ENCODE results near the gene ETFRF1. TPM values are rescaled to one million over a fixed set of nuclear protein-coding genes. Genes with fewer than 3 reads are reported as not detected.
A peak's percentile ranks its signal among the peaks of the same experiment; 100 is the strongest.

ETFRF1 gene, protein sequence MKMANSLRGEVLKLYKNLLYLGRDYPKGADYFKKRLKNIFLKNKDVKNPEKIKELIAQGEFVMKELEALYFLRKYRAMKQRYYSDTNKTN
- total RNA-seq, result 15.1 TPM

DNA sequence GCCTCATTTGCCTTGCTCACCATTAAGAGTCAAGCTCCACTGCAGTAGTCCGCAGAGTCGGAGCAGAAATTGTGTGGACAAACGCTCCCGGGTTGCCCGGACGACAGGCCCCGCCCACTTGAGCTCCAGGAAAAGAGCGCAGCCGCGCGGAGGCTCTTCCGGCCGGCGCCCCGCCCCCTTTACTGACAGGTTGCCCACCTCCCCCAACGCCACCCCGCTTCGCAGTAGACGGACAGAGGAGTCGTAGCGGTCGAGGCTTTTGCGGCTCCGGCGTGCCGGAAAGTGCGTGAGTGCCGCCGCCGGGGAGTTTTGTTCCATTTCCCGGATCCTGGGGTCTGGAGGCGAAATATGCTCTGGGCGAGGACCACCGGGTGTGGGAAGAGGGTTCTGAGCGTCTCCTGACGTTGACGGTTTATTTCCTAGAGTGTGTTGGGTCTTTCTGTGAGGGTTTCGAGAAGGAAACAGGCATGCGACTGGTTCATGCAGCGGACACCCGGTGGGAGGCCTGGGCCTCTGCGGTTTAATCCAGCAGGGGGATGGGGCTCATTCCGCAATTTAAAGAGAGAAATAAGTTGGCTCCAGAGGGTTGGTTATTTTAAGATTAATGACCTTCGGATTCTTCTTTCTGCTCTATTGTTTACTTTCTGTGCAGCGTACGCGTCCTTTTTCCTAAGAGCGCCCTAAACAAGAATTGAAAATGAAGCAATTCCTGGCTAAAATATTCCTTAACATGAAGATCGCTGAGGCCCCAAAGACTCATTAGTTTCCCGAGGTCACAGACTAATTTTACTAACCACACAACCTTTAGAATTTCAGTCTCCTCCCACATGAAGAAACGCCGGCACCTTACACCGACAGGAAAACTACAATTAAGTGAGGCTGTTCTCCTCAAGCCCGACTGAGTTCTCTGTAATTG lies at the start of gene ETFRF1, which contains the start of gene DNAI7:
Gene ETFRF1 (plus strand): TSS at position 182 of the 916 bp plus-strand sequence. CDS start 8,720 bp downstream, outside the sequence.
Gene DNAI7 (minus strand): TSS at position 105 of the 916 bp plus-strand sequence. CDS start 82 bp downstream, at position 23.
- H3K4me3 ChIP-seq (ENCODE audit: low read length in 3 of 3), result peak within 1 kb of the TSS; percentile 90 to 95 (median 90)
- H3K27me3 ChIP-seq (ENCODE audit: control insufficient read depth in 3 of 3, insufficient read depth in 3 of 3, low read length in 3 of 3), result no peaks in the 10 kb centered on the region
- H3K27ac ChIP-seq (ENCODE audit: low read depth, low read length), result peak within 1 kb of the TSS; percentile 95
- H3K9ac ChIP-seq (ENCODE audit: low read depth in 1 of 3, low read length in 3 of 3), result peak within 1 kb of the TSS; percentile 99
- peaks cover 5 to 24% (median 11%) of the 10 kb centered on the region in 3 donors for H3K4me1 ChIP-seq (ENCODE audit: control insufficient read depth in 3 of 3, insufficient read depth in 3 of 3, low read length in 3 of 3)
- H3K9me3 ChIP-seq (ENCODE audit: control insufficient read depth in 3 of 3, low read length in 3 of 3), result no peaks in the 10 kb centered on the region
- H3K36me3 ChIP-seq (ENCODE audit: control insufficient read depth in 3 of 3, insufficient read depth in 3 of 3, low read length in 3 of 3), result no peaks in the 10 kb centered on the region

DNA sequence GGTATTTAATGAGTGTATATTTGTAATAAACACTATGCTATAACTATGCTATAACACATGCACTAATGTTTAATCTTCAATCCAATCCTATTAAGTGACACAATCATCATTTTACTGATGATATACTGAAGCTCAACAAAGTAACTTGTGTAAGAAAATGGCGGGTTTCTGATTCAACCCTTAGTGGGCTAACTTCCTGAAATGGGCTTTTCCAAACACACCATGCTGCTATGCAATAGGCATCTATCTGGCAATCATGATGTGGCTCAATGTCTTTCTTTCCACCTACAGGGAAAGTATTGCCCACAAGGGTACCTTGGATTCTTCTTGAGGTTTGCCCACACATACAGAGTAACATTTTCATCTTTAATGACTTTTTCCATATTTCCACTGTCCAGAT lies 48.4 kb upstream of the ETFRF1 start:
- no peaks in the 10 kb centered on the region for H3K9me3 ChIP-seq (ENCODE audit: control insufficient read depth in 3 of 3, low read length in 3 of 3)
- H3K27ac ChIP-seq (ENCODE audit: low read depth, low read length), result no peak overlapping the region
- H3K27me3 ChIP-seq (ENCODE audit: control insufficient read depth in 3 of 3, insufficient read depth in 3 of 3, low read length in 3 of 3), result no peaks in the 10 kb centered on the region
- no peaks in the 10 kb centered on the region for H3K36me3 ChIP-seq (ENCODE audit: control insufficient read depth in 3 of 3, insufficient read depth in 3 of 3, low read length in 3 of 3)
- no peak overlapping the region for H3K4me3 ChIP-seq (ENCODE audit: low read length in 3 of 3)
- H3K4me1 ChIP-seq (ENCODE audit: control insufficient read depth in 3 of 3, insufficient read depth in 3 of 3, low read length in 3 of 3), result peaks cover 0 to 2% (median 0%) of the 10 kb centered on the region in 3 donors
- H3K9ac ChIP-seq (ENCODE audit: low read depth in 1 of 3, low read length in 3 of 3), result no peak overlapping the region

DNA sequence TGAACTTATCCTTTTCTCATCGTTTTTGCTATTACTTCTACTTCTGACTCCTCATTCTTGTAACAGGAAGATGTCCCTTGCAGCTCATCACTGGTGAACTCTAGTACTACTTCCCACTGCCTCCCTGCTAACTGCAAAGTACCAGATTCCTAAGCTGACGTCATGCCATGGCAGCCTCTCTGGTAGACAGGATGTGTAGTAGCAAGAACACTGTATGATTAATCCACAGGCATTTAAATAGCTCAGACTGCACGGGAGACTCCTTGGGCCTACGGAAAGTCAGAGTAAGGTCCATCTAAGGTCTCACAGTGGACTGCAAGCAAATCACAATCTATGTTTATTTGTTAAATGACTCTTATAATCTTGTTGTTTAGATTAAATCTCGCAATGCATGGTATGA lies 43.6 kb upstream of the ETFRF1 start:
- Histone ChIP-seq H3K27me3 (ENCODE audit: control insufficient read depth in 3 of 3, insufficient read depth in 3 of 3, low read length in 3 of 3) (no peaks in the 10 kb centered on the region), H3K27ac (ENCODE audit: low read depth, low read length) (no peak overlapping the region), H3K9me3 (ENCODE audit: control insufficient read depth in 3 of 3, low read length in 3 of 3) (no peaks in the 10 kb centered on the region), H3K9ac (ENCODE audit: low read depth in 1 of 3, low read length in 3 of 3) (no peak overlapping the region), H3K4me1 (ENCODE audit: control insufficient read depth in 3 of 3, insufficient read depth in 3 of 3, low read length in 3 of 3) (peaks cover 0 to 2% (median 0%) of the 10 kb centered on the region in 3 donors), H3K4me3 (ENCODE audit: low read length in 3 of 3) (no peak overlapping the region), H3K36me3 (ENCODE audit: control insufficient read depth in 3 of 3, insufficient read depth in 3 of 3, low read length in 3 of 3) (no peaks in the 10 kb centered on the region)

DNA sequence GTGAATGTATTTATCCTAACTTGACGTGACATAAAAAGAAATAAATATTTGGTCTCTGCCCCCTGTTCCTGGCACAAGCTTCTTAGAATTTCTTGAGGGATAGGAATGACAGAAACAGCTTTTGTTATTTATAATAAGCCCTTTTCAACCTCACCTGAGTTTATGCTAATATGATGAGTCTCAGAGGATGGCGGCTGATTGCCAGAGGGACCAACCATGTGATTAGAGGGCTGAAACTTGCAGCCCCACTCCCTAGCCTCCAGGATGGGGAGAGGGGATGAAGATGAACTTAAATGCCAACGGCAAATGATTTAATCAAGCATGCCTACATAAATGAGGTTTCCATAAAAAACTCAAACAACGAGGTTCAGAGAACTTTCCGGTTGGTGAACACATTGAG lies 43.0 kb upstream of the ETFRF1 start:
- no peaks in the 10 kb centered on the region for H3K36me3 ChIP-seq (ENCODE audit: control insufficient read depth in 3 of 3, insufficient read depth in 3 of 3, low read length in 3 of 3)
- no peaks in the 10 kb centered on the region for H3K9me3 ChIP-seq (ENCODE audit: control insufficient read depth in 3 of 3, low read length in 3 of 3)
- no peak overlapping the region for H3K9ac ChIP-seq (ENCODE audit: low read depth in 1 of 3, low read length in 3 of 3)
- H3K4me1 ChIP-seq (ENCODE audit: control insufficient read depth in 3 of 3, insufficient read depth in 3 of 3, low read length in 3 of 3), result peaks cover 0 to 2% (median 0%) of the 10 kb centered on the region in 3 donors
- no peak overlapping the region for H3K4me3 ChIP-seq (ENCODE audit: low read length in 3 of 3)
- no peaks in the 10 kb centered on the region for H3K27me3 ChIP-seq (ENCODE audit: control insufficient read depth in 3 of 3, insufficient read depth in 3 of 3, low read length in 3 of 3)
- H3K27ac ChIP-seq (ENCODE audit: low read depth, low read length), result no peak overlapping the region

DNA sequence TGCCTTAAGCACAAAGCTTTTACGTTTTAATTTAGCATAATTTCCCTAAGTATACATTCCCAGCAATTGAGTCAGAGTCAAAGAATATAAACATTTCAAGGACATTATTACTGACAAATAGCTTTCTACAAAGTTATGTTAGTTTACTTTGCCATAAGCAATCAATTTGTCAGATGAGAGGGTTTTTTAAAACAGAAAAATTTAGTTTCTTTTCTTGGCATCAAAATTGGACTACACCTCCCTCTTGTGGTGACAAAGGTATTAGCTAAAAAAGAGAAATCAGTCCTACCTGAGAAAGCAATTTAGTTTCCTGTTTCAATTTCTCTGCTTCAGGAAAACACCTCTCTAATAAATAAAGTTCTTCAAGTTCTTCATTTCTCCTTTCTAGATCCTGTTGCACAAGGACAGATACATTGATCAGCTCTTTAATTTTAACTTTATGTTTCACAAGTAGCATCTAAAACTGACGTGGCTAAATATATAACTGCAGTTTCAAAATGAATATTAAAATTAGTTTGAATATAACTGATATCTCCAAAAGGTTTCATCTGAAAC lies 39.9 kb upstream of the ETFRF1 start:
- peaks cover 0 to 2% (median 0%) of the 10 kb centered on the region in 3 donors for H3K4me1 ChIP-seq (ENCODE audit: control insufficient read depth in 3 of 3, insufficient read depth in 3 of 3, low read length in 3 of 3)
- no peak overlapping the region for H3K9ac ChIP-seq (ENCODE audit: low read depth in 1 of 3, low read length in 3 of 3)
- no peak overlapping the region for H3K4me3 ChIP-seq (ENCODE audit: low read length in 3 of 3)
- no peaks in the 10 kb centered on the region for H3K36me3 ChIP-seq (ENCODE audit: control insufficient read depth in 3 of 3, insufficient read depth in 3 of 3, low read length in 3 of 3)
- H3K27ac ChIP-seq (ENCODE audit: low read depth, low read length), result no peak overlapping the region
- H3K27me3 ChIP-seq (ENCODE audit: control insufficient read depth in 3 of 3, insufficient read depth in 3 of 3, low read length in 3 of 3), result no peaks in the 10 kb centered on the region
- no peaks in the 10 kb centered on the region for H3K9me3 ChIP-seq (ENCODE audit: control insufficient read depth in 3 of 3, low read length in 3 of 3)

DNA sequence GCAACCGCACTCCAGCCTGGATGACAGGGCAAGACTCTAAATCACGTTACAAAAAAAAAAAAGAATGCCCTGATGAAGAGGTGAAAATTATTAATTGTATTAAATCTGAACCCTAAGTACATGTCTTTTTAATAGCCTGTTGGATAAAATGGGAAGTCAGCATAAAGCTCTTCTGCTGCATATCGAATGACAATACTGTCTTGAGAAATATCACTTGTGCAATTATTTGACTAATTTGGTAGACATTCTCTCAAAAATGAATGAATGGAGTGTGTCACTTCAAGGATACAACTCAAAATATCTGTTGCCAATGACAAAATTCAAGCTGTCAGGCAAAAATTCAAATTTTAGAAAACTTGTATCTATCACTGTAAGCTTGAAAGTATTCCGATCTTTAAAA lies 39.0 kb upstream of the ETFRF1 start:
- peaks cover 0 to 2% (median 0%) of the 10 kb centered on the region in 3 donors for H3K4me1 ChIP-seq (ENCODE audit: control insufficient read depth in 3 of 3, insufficient read depth in 3 of 3, low read length in 3 of 3)
- no peaks in the 10 kb centered on the region for H3K27me3 ChIP-seq (ENCODE audit: control insufficient read depth in 3 of 3, insufficient read depth in 3 of 3, low read length in 3 of 3)
- H3K9me3 ChIP-seq (ENCODE audit: control insufficient read depth in 3 of 3, low read length in 3 of 3), result no peaks in the 10 kb centered on the region
- no peak overlapping the region for H3K27ac ChIP-seq (ENCODE audit: low read depth, low read length)
- H3K36me3 ChIP-seq (ENCODE audit: control insufficient read depth in 3 of 3, insufficient read depth in 3 of 3, low read length in 3 of 3), result no peaks in the 10 kb centered on the region
- H3K9ac ChIP-seq (ENCODE audit: low read depth in 1 of 3, low read length in 3 of 3), result no peak overlapping the region
- no peak overlapping the region for H3K4me3 ChIP-seq (ENCODE audit: low read length in 3 of 3)

DNA sequence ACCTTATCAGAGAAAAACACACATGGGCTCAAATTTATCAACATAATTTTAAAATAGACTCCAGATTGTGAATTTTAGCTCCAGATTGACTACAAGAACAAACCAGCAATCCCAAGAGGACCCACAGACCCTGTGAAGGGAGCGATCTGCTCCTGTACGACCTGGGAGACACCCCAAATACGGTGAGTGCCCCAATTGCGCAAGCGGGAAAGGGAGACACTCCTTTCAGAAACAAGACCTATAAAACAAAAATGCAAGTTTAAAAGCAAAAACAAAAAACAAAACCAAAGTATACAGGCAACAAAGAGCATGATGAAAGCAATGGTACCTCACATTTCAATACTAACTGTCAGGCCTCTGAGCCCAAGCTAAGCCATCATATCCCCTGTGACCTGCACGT lies 32.2 kb upstream of the ETFRF1 start:
- no peaks in the 10 kb centered on the region for H3K27me3 ChIP-seq (ENCODE audit: control insufficient read depth in 3 of 3, insufficient read depth in 3 of 3, low read length in 3 of 3)
- H3K4me3 ChIP-seq (ENCODE audit: low read length in 3 of 3), result no peak overlapping the region
- no peak overlapping the region for H3K27ac ChIP-seq (ENCODE audit: low read depth, low read length)
- no peak overlapping the region for H3K9ac ChIP-seq (ENCODE audit: low read depth in 1 of 3, low read length in 3 of 3)
- H3K4me1 ChIP-seq (ENCODE audit: control insufficient read depth in 3 of 3, insufficient read depth in 3 of 3, low read length in 3 of 3), result no peaks in the 10 kb centered on the region
- H3K9me3 ChIP-seq (ENCODE audit: control insufficient read depth in 3 of 3, low read length in 3 of 3), result no peaks in the 10 kb centered on the region
- H3K36me3 ChIP-seq (ENCODE audit: control insufficient read depth in 3 of 3, insufficient read depth in 3 of 3, low read length in 3 of 3), result no peaks in the 10 kb centered on the region

DNA sequence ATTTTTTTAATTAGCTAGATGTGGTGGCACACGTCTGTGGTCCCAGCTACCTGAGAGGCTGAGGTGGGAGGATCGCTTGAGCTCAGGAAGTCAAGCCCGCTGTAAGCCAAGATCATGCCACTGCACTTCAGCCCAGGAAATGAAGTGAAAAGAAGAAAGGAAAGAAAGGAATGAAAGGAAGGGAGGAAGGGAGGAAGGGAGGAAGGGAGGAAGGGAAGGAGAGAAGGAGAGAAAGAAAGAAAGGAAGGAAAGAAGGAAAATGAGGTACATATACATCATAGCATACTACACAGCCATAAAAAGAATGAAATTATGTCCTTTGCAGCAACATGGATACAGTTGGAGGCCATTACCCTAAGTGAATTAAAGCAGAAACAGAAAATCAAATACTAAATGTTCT lies 12.3 kb upstream of the ETFRF1 start:
- no peaks in the 10 kb centered on the region for H3K27me3 ChIP-seq (ENCODE audit: control insufficient read depth in 3 of 3, insufficient read depth in 3 of 3, low read length in 3 of 3)
- no peaks in the 10 kb centered on the region for H3K4me1 ChIP-seq (ENCODE audit: control insufficient read depth in 3 of 3, insufficient read depth in 3 of 3, low read length in 3 of 3)
- H3K9ac ChIP-seq (ENCODE audit: low read depth in 1 of 3, low read length in 3 of 3), result no peak overlapping the region
- no peak overlapping the region for H3K4me3 ChIP-seq (ENCODE audit: low read length in 3 of 3)
- H3K27ac ChIP-seq (ENCODE audit: low read depth, low read length), result no peak overlapping the region
- no peaks in the 10 kb centered on the region for H3K36me3 ChIP-seq (ENCODE audit: control insufficient read depth in 3 of 3, insufficient read depth in 3 of 3, low read length in 3 of 3)
- no peaks in the 10 kb centered on the region for H3K9me3 ChIP-seq (ENCODE audit: control insufficient read depth in 3 of 3, low read length in 3 of 3)

DNA sequence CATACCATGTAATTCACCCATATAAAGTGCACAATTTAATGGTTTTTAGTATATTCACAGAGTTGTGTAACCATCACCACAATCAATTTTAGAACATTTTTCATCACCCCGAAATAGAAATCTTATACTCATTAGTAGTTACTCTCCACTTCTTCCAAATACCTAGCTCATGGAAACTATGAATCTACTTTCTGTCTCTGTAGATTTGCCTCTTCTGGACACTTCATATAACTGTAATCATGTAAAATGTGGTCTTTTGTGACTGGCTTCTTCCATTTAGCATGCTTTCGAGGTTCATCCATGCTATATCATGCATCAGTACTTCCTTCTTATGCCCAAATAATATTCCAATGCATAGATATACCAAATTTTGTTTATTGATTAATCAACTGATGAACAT lies 10.9 kb upstream of the ETFRF1 start:
- Histone ChIP-seq H3K27ac (ENCODE audit: low read depth, low read length) (no peak overlapping the region), H3K27me3 (ENCODE audit: control insufficient read depth in 3 of 3, insufficient read depth in 3 of 3, low read length in 3 of 3) (no peaks in the 10 kb centered on the region), H3K4me1 (ENCODE audit: control insufficient read depth in 3 of 3, insufficient read depth in 3 of 3, low read length in 3 of 3) (no peaks in the 10 kb centered on the region), H3K9ac (ENCODE audit: low read depth in 1 of 3, low read length in 3 of 3) (no peak overlapping the region), H3K36me3 (ENCODE audit: control insufficient read depth in 3 of 3, insufficient read depth in 3 of 3, low read length in 3 of 3) (no peaks in the 10 kb centered on the region), H3K9me3 (ENCODE audit: control insufficient read depth in 3 of 3, low read length in 3 of 3) (no peaks in the 10 kb centered on the region), H3K4me3 (ENCODE audit: low read length in 3 of 3) (no peak overlapping the region)
